Vagina (tissue), 2 donors: ENCODE results near the gene PRR23E. TPM values are rescaled to one million over a fixed set of nuclear protein-coding genes. Genes with fewer than 3 reads are reported as not detected.

Experiments
- DNase-seq, 2 donors: peaks; one replicate each; pipeline ENCODE4 v3.0.0-alpha.2; 2017; ENCODE audit errors: extremely low spot score in 2 of 2
- H3K27ac ChIP-seq: fragments of 200-600 bp; sonication (generic); one replicate; pipeline ENCODE4 v1.5.1; 2019
- H3K27me3 ChIP-seq: fragments of 200-600 bp; sonication (generic); one replicate; pipeline ENCODE4 v1.5.1; 2019
- H3K36me3 ChIP-seq, 2 donors: fragments of 200-600 bp; sonication (generic); one replicate each; pipeline ENCODE4 v1.5.1; 2017 to 2019
- H3K4me1 ChIP-seq: fragments of 200-600 bp; sonication (generic); one replicate; pipeline ENCODE4 v1.5.1; 2019
- H3K4me3 ChIP-seq, 2 donors: fragments of 200-600 bp; sonication (generic); 1 replicate in 1 of 2; 2 replicates in 1 of 2; pipeline ENCODE4 v1.5.1; 2016 to 2019
- H3K9me3 ChIP-seq: fragments of 200-600 bp; sonication (generic); one replicate; pipeline ENCODE4 v1.5.1; 2019
- POLR2A ChIP-seq, 2 donors: fragments of 450-650 bp; IDR thresholded peaks; one replicate each; pipeline ENCODE4 v1.6.1; 2017; ENCODE audit warnings: antibody characterized with exemption in 2 of 2, mild to moderate bottlenecking in 2 of 2, moderate library complexity in 2 of 2
- POLR2AphosphoS5 ChIP-seq, 2 donors: sonication (generic); formaldehyde crosslinking; IDR thresholded peaks; one replicate each; pipeline ENCODE4 v1.9.0; 2017; ENCODE audit warnings: antibody characterized with exemption in 2 of 2, mild to moderate bottlenecking in 2 of 2, low read depth in 1 of 2; ENCODE audit not compliant: insufficient read depth in 1 of 2
- intact Hi-C: fragments of 100-400 bp; cut with DNase I; formaldehyde crosslinking; loops from one replicate; pipeline ENCODE4 v1.15.1; 2023
- total RNA-seq: library from RNA; depleted of rRNA; stranded (reverse); fragments of >200 nt; gene quantifications from one replicate; pipeline ENCODE4 v1.2.3, GENCODE V29; 2016
- TF ChIP-seq, protein P1 (sequence below), 3 experiments: fragments of 450-650 bp in 2 of 3; fragments of 200-600 bp in 1 of 3; sonication (generic) in 1 of 3; IDR thresholded peaks; one replicate each; pipeline ENCODE4 v1.5.1; 2017 to 2019; ENCODE audit warnings: antibody characterized with exemption in 3 of 3, mild to moderate bottlenecking in 2 of 3, moderate library complexity in 2 of 3

Gene PRR23E
- total RNA-seq, 1 donor from 2014 or later: not detected

DNA sequence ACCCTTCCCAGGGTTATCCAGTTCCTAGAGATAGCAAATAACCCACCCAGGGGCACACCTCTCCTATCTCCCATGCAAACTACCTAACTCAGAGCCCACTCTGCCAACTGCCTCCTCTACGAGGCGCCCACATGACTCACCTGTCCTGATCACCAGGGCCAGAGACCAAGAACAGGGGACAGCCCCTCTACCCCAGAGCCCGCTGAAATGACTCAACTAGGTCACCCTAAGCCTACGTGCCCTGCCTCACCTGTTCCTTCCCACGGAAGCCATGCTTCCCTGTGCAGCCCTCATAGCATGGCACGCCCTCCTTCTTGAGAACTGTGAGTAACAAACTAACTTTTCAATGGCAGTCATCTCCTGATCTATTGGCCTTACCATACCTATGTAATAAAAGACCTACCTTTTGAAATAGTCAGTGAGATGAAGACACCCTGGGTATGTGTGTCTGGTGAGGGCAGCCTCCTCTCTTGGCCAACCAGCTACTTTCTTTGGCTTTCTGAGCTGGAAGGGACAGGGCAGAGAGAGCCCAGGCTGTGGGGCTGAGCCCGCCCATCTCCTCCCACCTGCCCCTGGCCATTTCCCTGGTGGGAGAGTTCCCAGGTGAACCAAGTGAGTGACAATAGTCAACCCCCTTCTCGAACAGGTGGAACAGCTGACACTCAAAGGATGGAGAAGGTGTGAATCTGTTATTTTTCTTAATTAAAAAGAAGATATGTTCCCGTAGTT is 25.5 kb upstream of the PRR23E start:
- intact Hi-C loops: no loop called here
- H3K4me3 ChIP-seq: no peak overlapping the region
- DNase-seq: peak in 1 of 2 donors; percentile 54

DNA sequence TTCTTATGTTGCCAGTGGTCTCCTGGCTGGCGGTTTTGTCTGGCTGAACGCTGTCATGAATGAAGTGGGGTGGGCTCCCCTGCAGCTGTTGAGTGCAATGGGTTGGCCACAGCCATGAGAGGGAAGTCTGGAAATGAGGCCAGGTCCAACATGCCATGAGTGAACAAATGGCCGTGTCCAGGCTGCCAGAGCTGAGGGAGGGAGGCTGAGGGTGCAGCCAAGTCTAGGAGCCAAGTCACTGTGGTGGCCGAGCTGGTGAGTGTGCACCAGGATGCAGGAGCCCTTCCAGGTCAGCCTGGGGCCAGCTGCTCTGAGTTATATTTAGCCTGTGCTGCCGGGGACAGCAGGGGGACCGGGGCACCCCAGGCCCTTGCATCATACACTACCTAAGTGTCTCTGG is 24.7 kb upstream of the PRR23E start:
- Histone ChIP-seq H3K27me3 (no peaks in the 10 kb centered on the region), H3K9me3 (no peaks in the 10 kb centered on the region), H3K27ac (no peak overlapping the region), H3K4me1 (peaks cover 7% of the 10 kb centered on the region), H3K4me3 (no peak overlapping the region), H3K36me3 (no peaks in the 10 kb centered on the region)
- intact Hi-C loops: no loop called here
- peak; percentile 52 to 88 for DNase-seq
- TF ChIP-seq POLR2AphosphoS5 (IDR thresholded peaks at IDR 0.05; ENCODE audit: insufficient read depth in 1 of 2, low read depth in 1 of 2): no peak
- no peak for TF ChIP-seq POLR2A (IDR thresholded peaks at IDR 0.05)

More for the DNA sequence above, 25.5 kb upstream of the PRR23E start:
- Histone ChIP-seq H3K27me3 (no peaks in the 10 kb centered on the region), H3K4me1 (no peaks in the 10 kb centered on the region), H3K27ac (no peak overlapping the region), H3K36me3 (no peaks in the 10 kb centered on the region), H3K9me3 (no peaks in the 10 kb centered on the region)
- TF ChIP-seq POLR2AphosphoS5 (IDR thresholded peaks at IDR 0.05; ENCODE audit: insufficient read depth in 1 of 2, low read depth in 1 of 2) (no peak), POLR2A (IDR thresholded peaks at IDR 0.05) (no peak)

DNA sequence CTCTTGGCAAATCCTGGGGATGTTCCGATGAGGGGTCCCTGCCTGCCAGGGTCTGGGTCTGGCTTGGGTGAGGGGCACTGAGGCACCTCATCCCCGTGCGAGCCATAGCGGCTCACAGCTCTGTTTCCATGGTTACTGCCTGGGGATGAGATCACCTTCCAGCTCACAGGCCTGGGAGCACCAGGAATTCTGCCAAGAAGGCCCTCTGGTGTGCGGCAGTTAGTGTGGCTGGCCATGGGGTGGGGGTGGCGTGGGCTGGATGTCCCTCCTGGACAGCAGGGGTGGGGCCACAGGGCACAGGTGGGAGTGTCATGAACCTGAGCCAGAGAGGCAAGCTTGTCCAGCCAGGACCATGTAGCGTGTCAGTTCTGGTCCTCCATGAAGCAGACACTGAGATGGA is 22.1 kb upstream of the PRR23E start:
- Histone ChIP-seq H3K27me3 (no peaks in the 10 kb centered on the region), H3K9me3 (no peaks in the 10 kb centered on the region), H3K4me1 (peaks cover 9% of the 10 kb centered on the region), H3K4me3 (no peak overlapping the region), H3K27ac (no peak overlapping the region), H3K36me3 (no peaks in the 10 kb centered on the region)
- TF ChIP-seq, protein P1, sequence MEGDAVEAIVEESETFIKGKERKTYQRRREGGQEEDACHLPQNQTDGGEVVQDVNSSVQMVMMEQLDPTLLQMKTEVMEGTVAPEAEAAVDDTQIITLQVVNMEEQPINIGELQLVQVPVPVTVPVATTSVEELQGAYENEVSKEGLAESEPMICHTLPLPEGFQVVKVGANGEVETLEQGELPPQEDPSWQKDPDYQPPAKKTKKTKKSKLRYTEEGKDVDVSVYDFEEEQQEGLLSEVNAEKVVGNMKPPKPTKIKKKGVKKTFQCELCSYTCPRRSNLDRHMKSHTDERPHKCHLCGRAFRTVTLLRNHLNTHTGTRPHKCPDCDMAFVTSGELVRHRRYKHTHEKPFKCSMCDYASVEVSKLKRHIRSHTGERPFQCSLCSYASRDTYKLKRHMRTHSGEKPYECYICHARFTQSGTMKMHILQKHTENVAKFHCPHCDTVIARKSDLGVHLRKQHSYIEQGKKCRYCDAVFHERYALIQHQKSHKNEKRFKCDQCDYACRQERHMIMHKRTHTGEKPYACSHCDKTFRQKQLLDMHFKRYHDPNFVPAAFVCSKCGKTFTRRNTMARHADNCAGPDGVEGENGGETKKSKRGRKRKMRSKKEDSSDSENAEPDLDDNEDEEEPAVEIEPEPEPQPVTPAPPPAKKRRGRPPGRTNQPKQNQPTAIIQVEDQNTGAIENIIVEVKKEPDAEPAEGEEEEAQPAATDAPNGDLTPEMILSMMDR (IDR thresholded peaks at IDR 0.05): no peak
- no peak for TF ChIP-seq POLR2A (IDR thresholded peaks at IDR 0.05)
- TF ChIP-seq POLR2AphosphoS5 (IDR thresholded peaks at IDR 0.05; ENCODE audit: insufficient read depth in 1 of 2, low read depth in 1 of 2): no peak
- DNase-seq: peak in 1 of 2 donors; percentile 67
- intact Hi-C loops: no loop called here

DNA sequence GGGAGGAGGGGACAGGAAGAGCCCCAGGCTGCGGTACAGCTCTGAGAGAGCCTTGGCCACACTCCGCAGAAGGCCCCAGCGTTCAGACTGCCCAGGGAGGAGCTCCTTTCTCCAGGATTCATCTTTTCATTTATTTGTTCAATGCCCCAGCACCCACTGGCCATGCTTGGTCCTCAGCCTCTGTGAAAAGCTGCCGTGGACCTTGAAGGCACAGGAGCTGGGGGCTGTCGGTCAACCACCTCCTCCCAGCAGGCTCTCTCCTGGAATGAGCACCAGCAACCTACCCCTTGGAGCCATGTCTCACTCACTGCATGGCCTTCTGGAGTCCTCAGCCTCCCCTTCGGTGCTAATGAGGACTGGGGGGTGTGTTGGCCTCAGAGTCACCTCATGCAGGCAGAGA is 21.6 kb upstream of the PRR23E start:
- Histone ChIP-seq H3K4me3 (no peak overlapping the region), H3K4me1 (peaks cover 9% of the 10 kb centered on the region), H3K9me3 (no peaks in the 10 kb centered on the region), H3K36me3 (no peaks in the 10 kb centered on the region), H3K27me3 (no peaks in the 10 kb centered on the region), H3K27ac (no peak overlapping the region)
- intact Hi-C loops: no loop called here
- DNase-seq: peak in 1 of 2 donors; percentile 40
- TF ChIP-seq, protein P1 (IDR thresholded peaks at IDR 0.05): no peak
- TF ChIP-seq POLR2A (IDR thresholded peaks at IDR 0.05) (no peak), POLR2AphosphoS5 (IDR thresholded peaks at IDR 0.05; ENCODE audit: insufficient read depth in 1 of 2, low read depth in 1 of 2) (no peak)

DNA sequence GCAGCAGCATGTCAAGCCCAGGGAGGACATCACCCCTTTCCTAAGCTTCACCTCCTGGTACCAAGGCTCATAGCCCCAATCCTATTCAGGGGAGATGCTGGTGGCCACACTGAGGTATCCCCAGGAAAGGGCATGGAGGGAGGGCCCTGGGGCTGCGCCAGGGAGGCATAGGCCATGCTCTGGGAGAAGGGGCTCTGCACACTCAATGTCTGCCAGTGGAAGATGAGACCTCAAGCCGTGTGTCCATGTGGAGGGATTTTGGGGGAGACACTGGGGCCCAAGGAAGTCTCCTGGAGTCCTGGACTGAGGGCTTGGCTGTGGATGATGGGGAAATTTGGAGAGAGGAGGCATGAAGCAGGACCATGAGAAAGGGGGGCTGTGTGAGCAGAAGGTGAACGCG is 21.2 kb upstream of the PRR23E start:
- Histone ChIP-seq H3K9me3 (no peaks in the 10 kb centered on the region), H3K4me3 (no peak overlapping the region), H3K27me3 (no peaks in the 10 kb centered on the region), H3K27ac (no peak overlapping the region), H3K36me3 (no peaks in the 10 kb centered on the region), H3K4me1 (peaks cover 9% of the 10 kb centered on the region)
- TF ChIP-seq, protein P1 (IDR thresholded peaks at IDR 0.05): no peak
- TF ChIP-seq POLR2AphosphoS5 (IDR thresholded peaks at IDR 0.05; ENCODE audit: insufficient read depth in 1 of 2, low read depth in 1 of 2): no peak
- no peak for TF ChIP-seq POLR2A (IDR thresholded peaks at IDR 0.05)
- intact Hi-C loops: no loop called here
- DNase-seq: peak in 1 of 2 donors; percentile 49

DNA sequence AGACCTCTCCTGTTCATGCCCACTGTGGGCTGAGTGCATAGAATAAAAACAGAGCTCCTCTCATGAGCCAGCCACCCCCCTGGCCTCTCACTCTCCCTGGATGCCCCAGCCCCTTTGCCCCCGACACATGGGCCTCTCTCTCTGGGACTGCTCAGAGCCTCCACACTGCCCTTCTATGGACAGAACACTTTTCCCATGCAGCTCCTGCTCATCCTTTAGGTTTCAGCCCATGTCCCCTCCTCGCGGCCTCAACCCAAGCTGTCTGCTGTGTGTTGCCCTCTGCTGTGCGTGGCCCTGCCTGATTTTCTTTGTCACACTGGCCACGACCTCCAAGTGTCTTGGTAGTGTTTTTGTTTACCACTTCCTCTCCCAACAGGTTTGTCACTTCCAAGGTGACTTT is 20.7 kb upstream of the PRR23E start:
- intact Hi-C loops: no loop called here
- peaks cover 9% of the 10 kb centered on the region for H3K4me1 ChIP-seq
- TF ChIP-seq, protein P1 (IDR thresholded peaks at IDR 0.05): no peak
- no peak for TF ChIP-seq POLR2AphosphoS5 (IDR thresholded peaks at IDR 0.05; ENCODE audit: insufficient read depth in 1 of 2, low read depth in 1 of 2)
- H3K9me3 ChIP-seq: no peaks in the 10 kb centered on the region
- no peaks in the 10 kb centered on the region for H3K36me3 ChIP-seq
- H3K27ac ChIP-seq: no peak overlapping the region
- peak; percentile 54 to 87 for DNase-seq
- H3K4me3 ChIP-seq: no peak overlapping the region
- no peaks in the 10 kb centered on the region for H3K27me3 ChIP-seq
